Fibroblast of lung (primary cell): ENCODE measurements around the gene CD7. TPM values are rescaled to one million over a fixed set of nuclear protein-coding genes. Genes with fewer than 3 reads are reported as not detected.

Experiments
- DNase-seq, 2 donors: peaks; one replicate each; pipeline versions ENCODE4 v3.0.0 to v3.0.0-alpha.2; 2010; ENCODE audit warnings: low read depth in 2 of 2
- H2AFZ ChIP-seq: 2 replicates; pipeline ENCODE4 v1.5.1; 2012; ENCODE audit warnings: low read length, control low read depth, inconsistent platforms
- H3K27ac ChIP-seq: 2 replicates; pipeline ENCODE4 v1.5.1; 2011; ENCODE audit warnings: low read length, control low read depth; ENCODE audit not compliant: insufficient read depth
- H3K27me3 ChIP-seq: 2 replicates; pipeline ENCODE4 v1.5.1; 2011; ENCODE audit warnings: mild to moderate bottlenecking, low read length; ENCODE audit not compliant: control insufficient read depth, insufficient read depth
- H3K36me3 ChIP-seq: 2 replicates; pipeline ENCODE4 v1.5.1; 2011; ENCODE audit warnings: low read length; ENCODE audit not compliant: control insufficient read depth, insufficient read depth
- H3K4me1 ChIP-seq: 2 replicates; pipeline ENCODE4 v1.5.1; 2011; ENCODE audit warnings: low read length; ENCODE audit not compliant: control insufficient read depth, insufficient read depth; ENCODE audit errors: extremely low read depth
- H3K4me2 ChIP-seq: 2 replicates; pipeline ENCODE4 v1.5.1; 2011; ENCODE audit warnings: low read length, control low read depth; ENCODE audit not compliant: insufficient read depth; ENCODE audit errors: extremely low read depth
- H3K4me3 ChIP-seq, 4 experiments: fragments of 200-600 bp in 1 of 4; sonication (generic) in 1 of 4; replicated peaks in 1 of 4; 2 replicates each; pipeline ENCODE4 v1.5.1; 2011 to 2016; ENCODE audit warnings: low read length in 4 of 4, low read depth in 3 of 4, mild to moderate bottlenecking in 3 of 4, control low read depth in 2 of 4, inconsistent platforms in 1 of 4, mixed read lengths in 1 of 4; ENCODE audit not compliant: insufficient read depth in 1 of 4; ENCODE audit errors: control extremely low read depth in 1 of 4
- H3K79me2 ChIP-seq: 2 replicates; pipeline ENCODE4 v1.5.1; 2012; ENCODE audit warnings: mild to moderate bottlenecking, low read length, inconsistent platforms; ENCODE audit not compliant: control insufficient read depth, insufficient read depth
- H3K9ac ChIP-seq: 2 replicates; pipeline ENCODE4 v1.5.1; 2011; ENCODE audit warnings: mild to moderate bottlenecking, low read length, control low read depth; ENCODE audit not compliant: insufficient read depth
- H3K9me3 ChIP-seq: 2 replicates; pipeline ENCODE4 v1.5.1; 2012; ENCODE audit warnings: low read depth, low read length; ENCODE audit not compliant: control insufficient read depth, insufficient read depth
- H4K20me1 ChIP-seq: 2 replicates; pipeline ENCODE4 v1.5.1; 2011; ENCODE audit warnings: low read length; ENCODE audit not compliant: control insufficient read depth, insufficient read depth; ENCODE audit errors: extremely low read depth
- CTCF ChIP-seq, 2 donors: IDR thresholded peaks in 1 of 2; conservative IDR thresholded peaks in 1 of 2; 1 replicate in 1 of 2; 2 replicates in 1 of 2; pipeline ENCODE4 v1.5.1; 2011 to 2012; ENCODE audit warnings: low read length in 2 of 2, control low read depth in 1 of 2, inconsistent platforms in 1 of 2, low read depth in 1 of 2, mild to moderate bottlenecking in 1 of 2
- EZH2 ChIP-seq: IDR thresholded peaks from 2 replicates; pipeline ENCODE4 v1.5.1; 2012; ENCODE audit warnings: low read length, control low read depth, mild to moderate bottlenecking; ENCODE audit errors: missing control alignments
- polyA plus RNA-seq, 2 donors: library from polyadenylated mRNA; depleted of rRNA in 1 of 2; stranded (reverse) in 1 of 2; unstranded in 1 of 2; fragments of >200 nt; gene quantifications; 2 replicates each; pipeline ENCODE4 v1.2.1, GENCODE V29; 2011 to 2012; ENCODE audit warnings: missing spikeins in 1 of 2
- total RNA-seq: library from RNA; depleted of rRNA; stranded (reverse); fragments of >200 nt; gene quantifications from 2 replicates; pipeline ENCODE4 v1.2.1, GENCODE V29; 2014

CD7 gene
- total and polyA plus RNA-seq, 2 donors (not counting 1 experiment from before 2014, with no cell fraction given), result 0.17 TPM; not detected in 1

- TF ChIP-seq CTCF (conservative IDR thresholded peaks at IDR 0.05 in 1 of 2, IDR thresholded peaks at IDR 0.05 in 1 of 2; ENCODE audit: low read depth in 1 of 2, low read length in 2 of 2) (no peak), EZH2 (no peak)
- peak overlapping the region; percentile 8 to 45 (median 33) for H3K4me3 ChIP-seq
- no peaks in the 10 kb centered on the region for H3K79me2 ChIP-seq
- H3K27me3 ChIP-seq, result no peaks in the 10 kb centered on the region
- no peak for DNase-seq
- H3K9ac ChIP-seq, result no peak overlapping the region
- H3K36me3 ChIP-seq, result no peaks in the 10 kb centered on the region
- no peaks in the 10 kb centered on the region for H4K20me1 ChIP-seq
- H3K4me2 ChIP-seq, result no peak overlapping the region
- H3K27ac ChIP-seq, result peak overlapping the region; percentile 70
- H3K4me1 ChIP-seq, result peaks cover 17% of the 10 kb centered on the region
- no peaks in the 10 kb centered on the region for H3K9me3 ChIP-seq
- no peak overlapping the region for H2AFZ ChIP-seq
These were observed 23.2 kb downstream of the CD7 start for GRCh38 chr17:82294064-82294773.

- H2AFZ ChIP-seq, result peak overlapping the region; percentile 52
- H3K79me2 ChIP-seq, result no peaks in the 10 kb centered on the region
- peak overlapping the region; percentile 85 for H3K27ac ChIP-seq
- H3K36me3 ChIP-seq, result no peaks in the 10 kb centered on the region
- H3K4me3 ChIP-seq, result peak overlapping the region; percentile 58 to 88 (median 66)
- H3K4me1 ChIP-seq, result peaks cover 27% of the 10 kb centered on the region
- TF ChIP-seq CTCF (conservative IDR thresholded peaks at IDR 0.05 in 1 of 2, IDR thresholded peaks at IDR 0.05 in 1 of 2; ENCODE audit: low read depth in 1 of 2, low read length in 2 of 2) (no peak), EZH2 (no peak)
- H4K20me1 ChIP-seq, result no peaks in the 10 kb centered on the region
- DNase-seq, result peak; percentile 98 to 99
- no peaks in the 10 kb centered on the region for H3K9me3 ChIP-seq
- no peaks in the 10 kb centered on the region for H3K27me3 ChIP-seq
- peak overlapping the region; percentile 77 for H3K4me2 ChIP-seq
- peak overlapping the region; percentile 88 for H3K9ac ChIP-seq
These were observed 24.9 kb downstream of the CD7 start for GRCh38 chr17:82292251-82293154.

- Histone ChIP-seq H3K9ac (no peak overlapping the region), H4K20me1 (no peaks in the 10 kb centered on the region), H3K9me3 (no peaks in the 10 kb centered on the region), H2AFZ (no peak overlapping the region), H3K4me2 (peak overlapping the region; percentile 77), H3K27me3 (no peaks in the 10 kb centered on the region), H3K4me3 (peak overlapping the region; percentile 58 to 88 (median 66)), H3K27ac (peak overlapping the region; percentile 68), H3K4me1 (peaks cover 24% of the 10 kb centered on the region), H3K36me3 (no peaks in the 10 kb centered on the region), H3K79me2 (no peaks in the 10 kb centered on the region)
- no peak for DNase-seq
- TF ChIP-seq EZH2 (no peak), CTCF (conservative IDR thresholded peaks at IDR 0.05 in 1 of 2, IDR thresholded peaks at IDR 0.05 in 1 of 2; ENCODE audit: low read depth in 1 of 2, low read length in 2 of 2) (no peak)
These were observed 25.7 kb downstream of the CD7 start for GRCh38 chr17:82291582-82292250.
